HG03565 (cell line): ENCODE results near the gene WDR3.
A peak's percentile ranks its signal among the peaks of the same experiment; 100 is the strongest.
"Not testable (repeated sequence)": the region's sequence is repeated elsewhere in the genome, so short reads cannot be mapped to it uniquely, and the experiment has no call there.

Experiments
- ATAC-seq: cut with Tn5 transposase; IDR thresholded peaks from one replicate; pipeline ENCODE4 v1.9.1; 2021; ENCODE audit warnings: mild to moderate bottlenecking, moderate library complexity; ENCODE audit not compliant: unreplicated experiment

The WDR3 gene

DNA sequence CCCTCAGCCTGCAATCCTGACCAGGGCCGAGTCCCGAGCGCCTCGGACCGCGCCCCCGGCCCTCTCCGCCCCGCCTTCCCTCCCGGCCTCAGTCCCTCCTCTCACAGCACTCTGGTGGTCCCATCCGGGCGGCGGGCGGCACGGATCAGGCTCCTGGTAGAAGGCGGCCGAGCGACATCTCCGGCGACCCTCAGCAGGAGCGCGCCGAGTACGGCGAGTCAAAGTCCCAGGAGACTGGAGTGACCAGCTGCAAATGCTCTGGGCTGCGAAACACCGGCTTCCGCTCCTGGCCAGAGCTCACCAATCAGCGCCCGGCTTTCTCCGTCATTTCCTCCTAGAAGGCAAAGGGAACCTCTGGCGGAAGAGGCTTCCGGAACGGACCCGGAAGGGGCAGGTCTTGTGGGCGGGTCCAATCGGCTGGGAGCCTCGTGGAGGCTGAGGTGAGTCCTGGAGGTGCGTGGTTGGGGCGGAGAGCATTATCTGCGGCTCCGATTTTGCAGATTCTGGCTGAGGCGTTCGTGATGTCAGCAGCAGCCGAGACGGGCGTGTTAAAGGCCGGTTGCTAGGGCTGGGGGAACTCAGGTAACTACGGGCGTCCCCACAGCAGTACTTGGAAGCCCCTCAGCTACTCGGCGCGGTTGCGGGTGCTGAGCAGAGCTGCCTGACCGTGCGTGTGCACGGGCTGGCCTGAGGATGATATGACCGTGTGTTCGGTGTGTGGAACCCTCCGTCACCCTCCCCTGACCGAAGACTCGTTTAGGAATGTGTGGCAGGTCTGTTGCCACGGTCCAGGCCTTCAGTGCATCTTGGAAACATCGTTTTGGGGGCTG is at the start of gene WDR3, which contains the start of gene GDAP2:
Gene WDR3 (plus strand): TSS at position 397 of the 830 bp plus-strand sequence. CDS start 3,581 bp downstream, outside the sequence.
Gene GDAP2 (minus strand): TSS at position 279 of the 830 bp plus-strand sequence. CDS start 9,264 bp downstream, outside the sequence.
- peak; percentile 94 for ATAC-seq

DNA sequence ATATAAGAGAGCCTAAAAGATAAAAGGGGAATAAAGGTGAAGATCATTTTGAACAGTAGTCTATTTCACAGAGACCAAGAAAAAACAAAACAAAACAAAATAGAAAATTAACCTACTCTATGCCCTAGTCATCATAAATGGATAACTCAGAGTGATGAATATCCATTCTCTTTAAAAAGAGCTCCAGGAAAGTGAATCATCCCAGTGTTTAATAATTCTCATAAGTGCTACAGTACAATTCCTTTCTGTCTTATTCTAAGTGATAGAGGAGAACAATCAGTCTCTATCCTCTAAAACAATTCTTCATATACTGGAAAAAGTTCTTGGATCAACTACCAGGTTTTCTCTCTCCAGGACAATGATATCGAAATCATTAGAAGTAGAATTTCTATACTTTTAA is 45.9 kb upstream of the WDR3 start:
- no peak for ATAC-seq

DNA sequence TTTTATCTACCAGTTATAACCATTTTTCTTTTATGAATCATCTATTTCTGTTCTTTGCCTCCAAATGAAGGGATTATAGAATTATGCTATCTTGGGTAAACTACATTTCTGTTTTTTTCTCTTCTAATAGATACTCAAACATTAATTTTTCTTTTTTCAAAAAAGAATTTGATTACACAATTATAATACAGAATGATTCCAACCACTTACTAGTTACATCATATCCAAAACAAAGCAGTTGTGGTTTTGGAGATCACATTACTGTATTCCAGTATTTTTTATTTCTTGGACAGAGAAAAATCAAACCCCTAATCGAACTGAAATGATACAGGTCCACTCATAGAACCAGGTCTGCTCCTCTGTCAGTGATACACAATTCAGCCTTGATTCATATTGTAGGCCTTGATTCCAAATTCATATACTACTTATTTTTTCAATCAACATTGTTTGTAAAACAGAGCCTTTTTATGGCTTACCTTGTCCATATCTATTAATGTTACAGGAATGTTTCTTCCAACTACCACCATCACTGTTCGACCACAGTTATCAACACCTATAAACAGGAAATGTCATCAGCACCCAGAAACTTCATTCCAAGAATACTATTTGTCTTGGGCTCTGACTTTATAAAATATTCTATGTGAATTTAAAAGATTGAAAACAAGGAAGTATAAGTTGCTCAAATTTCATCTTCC is 43.3 kb upstream of the WDR3 start:
- ATAC-seq, result no peak

DNA sequence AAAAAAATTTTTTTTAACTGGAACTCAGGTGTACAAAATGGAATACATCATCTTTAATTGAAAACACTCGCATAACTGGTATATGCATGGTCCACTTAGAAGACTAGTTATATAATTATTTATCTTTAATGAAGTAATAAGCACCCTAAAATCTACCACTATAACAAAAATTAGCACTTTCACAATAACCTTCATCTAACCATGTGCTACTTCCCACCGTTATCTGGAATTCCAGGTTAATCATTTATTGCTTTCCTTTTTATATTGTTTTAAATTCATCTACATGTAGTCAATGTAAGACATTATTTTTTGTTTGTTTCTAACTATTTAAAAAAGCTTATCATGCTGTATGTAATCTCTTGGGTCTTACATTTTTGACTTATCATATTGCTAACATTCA is 39.1 kb upstream of the WDR3 start:
- no peak for ATAC-seq

DNA sequence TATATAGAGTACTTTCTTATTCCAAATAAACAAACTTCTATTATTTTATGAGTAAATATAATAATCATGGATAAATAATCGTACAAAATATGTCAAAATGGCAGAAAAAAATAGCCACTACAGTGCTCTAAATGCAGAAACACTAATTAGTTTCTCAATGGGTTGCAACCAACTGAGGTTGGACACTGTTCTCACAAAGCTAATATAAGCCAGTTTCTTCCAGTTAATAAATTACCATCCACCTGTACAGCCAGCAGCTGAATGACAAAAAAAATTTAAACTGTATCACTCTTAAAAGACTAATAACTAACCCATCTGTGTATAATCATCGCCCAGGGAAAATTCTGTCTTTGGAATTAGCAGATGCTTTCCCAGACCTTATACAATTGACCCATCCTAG is 37.0 kb upstream of the WDR3 start:
- ATAC-seq, result no peak

- ATAC-seq, result no peak
Observed at GRCh38 chr1:117894078-117894477, 35.5 kb upstream of the WDR3 start.

DNA sequence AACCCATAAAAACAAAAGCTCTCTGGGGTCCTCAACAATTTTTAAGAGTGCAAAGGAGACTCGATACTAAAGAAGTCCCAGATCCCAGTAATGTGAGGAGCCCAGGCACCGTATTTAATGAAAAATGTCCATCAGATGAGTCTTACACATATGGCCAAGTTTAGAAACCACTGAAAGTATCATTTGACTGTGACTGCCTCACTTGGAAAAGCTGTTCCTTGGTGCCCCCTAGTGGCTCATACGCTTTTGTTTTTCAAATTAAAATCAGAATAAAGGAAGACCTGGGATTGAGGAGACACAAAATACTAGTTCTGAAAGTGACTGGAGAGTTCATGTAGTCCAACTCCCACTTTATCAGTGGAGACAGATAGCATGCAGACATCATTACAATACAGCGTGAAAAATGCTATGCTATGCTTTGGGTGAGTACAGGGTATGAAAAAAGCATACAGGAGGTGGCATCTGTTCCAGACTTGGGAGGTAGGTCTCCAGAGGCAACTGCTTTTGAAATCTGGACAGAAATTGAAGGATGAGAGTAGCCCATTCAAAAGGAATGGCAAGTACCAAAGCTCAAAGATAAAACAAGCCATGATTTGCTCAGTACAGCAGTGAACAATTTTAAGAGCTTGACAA is 33.9 kb upstream of the WDR3 start:
- peak; percentile 89 for ATAC-seq

DNA sequence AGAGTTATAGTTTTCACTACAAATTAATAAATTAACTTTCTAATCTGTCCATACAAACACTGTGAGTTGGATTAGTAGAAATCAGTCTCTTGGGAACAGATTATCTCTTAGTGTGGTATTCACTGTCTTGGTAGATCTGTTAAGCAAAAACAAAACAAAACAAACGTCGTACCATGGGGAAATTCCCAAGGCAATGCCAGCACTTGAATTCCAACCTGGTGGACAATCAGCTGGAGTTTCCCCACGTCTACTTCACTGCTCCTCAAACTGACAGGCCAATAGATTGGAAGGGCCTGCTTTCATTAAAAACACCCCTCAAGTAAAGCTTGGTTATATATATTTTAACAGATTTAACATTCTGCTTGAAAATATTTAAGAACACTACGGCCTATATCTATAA is 32.0 kb upstream of the WDR3 start:
- no peak for ATAC-seq

- no peak for ATAC-seq
Observed at GRCh38 chr1:117899801-117900200, 29.7 kb upstream of the WDR3 start.

DNA sequence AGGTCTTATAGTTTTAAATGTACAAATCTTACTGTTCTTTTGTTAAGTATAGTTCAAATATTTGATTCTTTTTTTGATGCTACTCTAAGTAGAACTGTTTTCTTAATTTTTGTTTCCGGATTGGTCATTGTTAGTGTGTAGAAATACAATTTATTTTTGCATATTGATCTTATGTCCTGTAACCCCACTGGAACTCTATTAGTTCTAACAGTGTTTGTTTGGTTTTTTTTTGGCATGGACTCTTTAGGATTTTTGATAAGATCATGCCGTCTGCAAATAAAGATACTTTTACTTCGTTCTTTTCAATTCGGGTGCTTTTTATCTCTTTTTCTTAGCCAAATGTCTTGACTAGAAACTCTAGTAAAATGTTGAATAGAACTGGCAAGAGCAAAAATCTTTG is 26.6 kb upstream of the WDR3 start:
- ATAC-seq, result no peak

GRCh38 chr1:117904485-117904884 is 25.1 kb upstream of the WDR3 start:
- no peak for ATAC-seq

DNA sequence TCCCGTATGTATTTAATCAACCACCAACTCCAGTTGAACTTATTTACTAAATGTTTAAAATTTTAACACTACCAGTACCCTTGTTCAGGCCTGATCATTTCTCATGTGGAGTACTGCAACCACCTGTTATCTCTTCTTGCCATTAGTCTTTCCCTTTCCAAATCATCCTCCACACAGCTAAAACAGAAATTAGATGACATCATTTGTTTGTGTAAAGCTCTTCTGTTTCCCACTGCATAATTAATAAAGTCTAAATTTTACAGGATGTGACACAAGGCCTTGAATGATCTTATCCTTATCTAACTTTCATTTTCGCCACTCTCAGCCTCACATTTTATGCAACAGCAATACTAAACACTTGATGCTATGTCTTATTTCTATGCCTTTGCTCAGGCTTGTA is 24.5 kb upstream of the WDR3 start:
- ATAC-seq, result no peak

DNA sequence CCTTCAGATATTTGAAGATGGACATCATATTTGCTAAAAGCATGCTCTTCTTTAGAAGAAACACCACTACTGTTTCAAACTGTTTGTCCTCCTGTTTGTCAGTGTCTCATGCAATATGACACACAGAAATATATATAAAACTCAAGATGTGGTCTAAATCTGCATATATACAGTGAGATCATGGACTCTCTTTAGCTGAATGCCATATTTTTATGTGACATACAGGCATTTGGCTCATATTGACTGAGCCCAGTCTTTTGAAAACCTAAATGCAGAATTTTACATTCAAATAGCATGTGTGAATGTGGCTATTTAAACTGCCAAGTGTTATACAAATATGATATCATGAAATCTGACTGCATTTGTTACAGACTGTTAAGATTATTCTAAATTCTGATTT is 18.5 kb upstream of the WDR3 start:
- no peak for ATAC-seq

DNA sequence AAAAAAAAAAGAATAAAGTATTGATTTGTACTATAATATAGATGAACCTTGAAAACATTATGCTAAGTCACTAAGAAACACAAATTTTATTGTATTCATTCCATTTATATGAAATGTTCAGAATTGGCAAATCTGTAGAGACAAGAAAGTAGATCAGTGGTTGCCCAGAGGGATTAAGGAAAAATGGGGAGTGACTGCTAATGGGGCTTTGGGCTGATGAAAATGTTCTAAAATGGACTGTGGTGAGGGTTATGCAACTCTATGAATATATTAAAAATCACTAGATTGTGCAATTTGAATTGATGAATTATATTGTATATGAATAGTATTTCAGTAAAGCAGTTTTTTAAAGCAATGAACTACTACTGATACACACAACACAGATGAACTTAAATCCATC is 10.2 kb upstream of the WDR3 start:
- no peak for ATAC-seq

DNA sequence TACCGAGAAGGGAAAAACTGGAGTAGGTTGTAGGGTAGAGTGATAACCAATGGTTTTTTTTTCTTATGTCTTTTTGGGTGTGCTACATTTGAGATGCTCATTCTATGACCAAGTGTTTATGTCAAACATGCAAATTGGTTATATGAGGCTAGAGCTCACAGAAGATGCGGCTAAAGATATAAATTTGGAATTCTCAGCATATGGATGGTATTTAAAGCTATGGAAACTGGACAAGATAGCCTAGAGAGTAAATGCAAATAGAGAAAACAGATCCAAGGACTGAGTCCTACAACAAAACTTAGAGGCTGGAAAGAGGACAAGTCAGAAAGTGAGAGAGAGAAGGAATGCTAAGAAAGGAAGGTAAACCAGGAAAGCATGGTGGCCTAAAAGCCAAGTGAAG is 7.5 kb upstream of the WDR3 start:
- ATAC-seq, result no peak

GRCh38 chr1:117922717-117923116 is 6.8 kb upstream of the WDR3 start:
- ATAC-seq, result not testable (repeated sequence)

DNA sequence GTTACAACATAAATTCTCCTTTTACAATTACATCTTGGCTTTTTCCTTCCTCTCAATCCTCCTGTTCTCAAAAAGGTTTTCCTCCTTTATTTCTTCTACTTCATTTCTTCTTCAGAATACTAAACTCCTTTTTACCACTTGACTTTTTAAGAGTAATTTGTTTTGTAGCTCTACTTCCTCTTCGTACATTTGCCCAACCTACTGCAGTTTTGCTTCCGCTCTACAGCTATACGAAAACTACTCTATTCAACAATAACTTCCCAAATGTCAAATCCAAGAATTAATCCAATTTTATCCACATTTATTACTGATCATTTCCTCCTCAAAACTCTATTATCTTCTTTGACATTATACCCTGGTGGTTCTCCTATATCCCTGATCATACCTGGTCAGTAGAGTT is 3.6 kb upstream of the WDR3 start:
- no peak for ATAC-seq

GRCh38 chr1:117928881-117929342 is 627 bp upstream of the WDR3 start:
- peak; percentile 18 for ATAC-seq

- no peak for ATAC-seq
Observed at GRCh38 chr1:117930173-117930447, 571 bp downstream of the WDR3 start.

- no peak for ATAC-seq
Observed at GRCh38 chr1:117930484-117930883, 945 bp downstream of the WDR3 start.

GRCh38 chr1:117932576-117932975 is 3.0 kb downstream of the WDR3 start:
- ATAC-seq, result no peak

GRCh38 chr1:117933769-117934168 is 4.2 kb downstream of the WDR3 start:
- ATAC-seq, result no peak
